Keratinocyte (primary cell): Measurements from ENCODE around the gene SCAMP1. TPM values are rescaled to one million over a fixed set of nuclear protein-coding genes. Genes with fewer than 3 reads are reported as not detected.

Experiments
- DNase-seq: peaks from one replicate; pipeline ENCODE4 v3.0.0-alpha.2; 2011; ENCODE audit warnings: low read depth, missing footprints, low spot score
- FAIRE-seq: peaks from 2 replicates; lab custom pipeline; 2011; peaks lifted over from hg19 to GRCh38; lab: Jason Lieb, UNC
- H2AFZ ChIP-seq: 2 replicates; pipeline ENCODE4 v1.6.0; 2012; ENCODE audit warnings: low read length, control low read depth, inconsistent platforms; ENCODE audit not compliant: control insufficient read depth
- H3K27ac ChIP-seq: 2 replicates; pipeline ENCODE4 v1.5.1; 2011; ENCODE audit warnings: low read length; ENCODE audit not compliant: control insufficient read depth, insufficient read depth
- H3K27me3 ChIP-seq: 3 replicates; pipeline ENCODE4 v1.6.0; 2011; ENCODE audit warnings: low read length; ENCODE audit not compliant: control insufficient read depth, insufficient read depth; ENCODE audit errors: extremely low read depth
- H3K36me3 ChIP-seq, 2 experiments: 2 replicates in 1 of 2; 3 replicates in 1 of 2; pipeline ENCODE4 v1.5.1; 2011; ENCODE audit warnings: low read length in 2 of 2, mild to moderate bottlenecking in 1 of 2; ENCODE audit not compliant: control insufficient read depth in 2 of 2, insufficient read depth in 2 of 2; ENCODE audit errors: extremely low read depth in 1 of 2
- H3K4me1 ChIP-seq: 3 replicates; pipeline ENCODE4 v1.5.1; 2011; ENCODE audit warnings: low read length; ENCODE audit not compliant: control insufficient read depth, insufficient read depth; ENCODE audit errors: extremely low read depth
- H3K4me2 ChIP-seq: 3 replicates; pipeline ENCODE4 v1.6.0; 2011; ENCODE audit warnings: low read depth, low read length; ENCODE audit not compliant: control insufficient read depth, insufficient read depth; ENCODE audit errors: extremely low read depth
- H3K4me3 ChIP-seq, 3 experiments: fragments of 200-600 bp in 1 of 3; sonication (generic) in 1 of 3; 2 replicates in 2 of 3; 3 replicates in 1 of 3; pipeline ENCODE4 v1.5.1; 2011 to 2016; ENCODE audit warnings: low read length in 3 of 3, mild to moderate bottlenecking in 3 of 3, control low read depth in 2 of 3, inconsistent platforms in 1 of 3, low read depth in 1 of 3, mixed read lengths in 1 of 3, mixed run types in 1 of 3, moderate library complexity in 1 of 3; ENCODE audit not compliant: control insufficient read depth in 2 of 3, insufficient read depth in 2 of 3; ENCODE audit errors: extremely low read depth in 1 of 3
- H3K79me2 ChIP-seq: 2 replicates; pipeline ENCODE4 v1.6.0; 2012; ENCODE audit warnings: low read length; ENCODE audit not compliant: control insufficient read depth, insufficient read depth
- H3K9ac ChIP-seq: 3 replicates; pipeline ENCODE4 v1.6.0; 2011; ENCODE audit warnings: low read length; ENCODE audit not compliant: control insufficient read depth, insufficient read depth; ENCODE audit errors: extremely low read depth
- H3K9me1 ChIP-seq: 3 replicates; pipeline ENCODE4 v1.6.0; 2011; ENCODE audit warnings: low read length; ENCODE audit not compliant: control insufficient read depth, insufficient read depth; ENCODE audit errors: extremely low read depth
- H3K9me3 ChIP-seq: 2 replicates; pipeline ENCODE4 v1.5.1; 2012; ENCODE audit warnings: low read depth, low read length; ENCODE audit not compliant: control insufficient read depth
- H4K20me1 ChIP-seq: 3 replicates; pipeline ENCODE4 v1.6.0; 2011; ENCODE audit warnings: low read length; ENCODE audit not compliant: control insufficient read depth, insufficient read depth; ENCODE audit errors: extremely low read depth
- EZH2 ChIP-seq: IDR thresholded peaks from one replicate; pipeline ENCODE4 v1.6.1; 2012; ENCODE audit warnings: inconsistent platforms, mild to moderate bottlenecking, low read length, moderate library complexity
- dilution Hi-C: fragments of 300-500 bp; cut with MboI; formaldehyde crosslinking; loops from one replicate; pipeline ENCODE4 v1.7.0; 2020; ENCODE audit warnings: low sequenced_read_pairs; ENCODE audit not compliant: extremely low pct_ligation_motif_present
- polyA plus RNA-seq, 5 experiments: library from polyadenylated mRNA; depleted of rRNA in 3 of 5; stranded (reverse) in 3 of 5; stranded (forward) in 1 of 5; unstranded in 1 of 5; fragments of >200 nt; gene quantifications; 1 replicate in 1 of 5; 2 replicates in 3 of 5; 3 replicates in 1 of 5; pipeline versions ENCODE4 v1.2.1 to v1.2.3, GENCODE V29; 2011 to 2012; ENCODE audit warnings: missing spikeins in 2 of 5, low read depth in 1 of 5, low replicate concordance in 1 of 5
- TF ChIP-seq, protein P1 (sequence below), 3 experiments: IDR thresholded peaks in 1 of 3; conservative IDR thresholded peaks in 1 of 3; optimal IDR thresholded peaks in 1 of 3; 2 replicates in 2 of 3; 3 replicates in 1 of 3; pipeline versions ENCODE3 to v1.5.1; 2011; ENCODE audit warnings: low read length in 3 of 3, mild to moderate bottlenecking in 3 of 3, moderate library complexity in 2 of 3, control low read depth in 1 of 3, inconsistent platforms in 1 of 3; ENCODE audit not compliant: insufficient read depth in 2 of 3; ENCODE audit errors: extremely low read depth in 1 of 3

SCAMP1 gene
- polyA plus RNA-seq, 1 donor (not counting 4 experiments of a cell fraction or from before 2014, with no cell fraction given) = 36.6 TPM

DNA sequence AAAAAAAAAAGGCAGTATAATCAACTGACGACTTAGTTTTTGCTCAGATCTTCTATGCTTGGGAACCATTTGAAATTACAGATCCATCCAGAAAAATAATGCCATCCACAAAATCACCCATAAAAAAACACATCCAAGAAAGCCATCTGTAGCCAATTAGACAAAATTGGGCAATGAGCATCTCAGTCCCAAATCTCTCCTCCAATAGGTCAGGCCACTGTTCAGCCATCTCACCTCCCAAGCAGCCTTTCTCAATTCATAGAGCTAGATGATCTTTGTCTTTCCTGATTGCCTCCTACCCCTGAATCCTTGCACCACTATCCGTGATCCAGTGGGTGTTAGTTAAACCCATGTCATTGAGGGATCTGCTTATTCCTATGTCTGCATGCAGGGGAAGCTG lies 139.6 kb downstream of the SCAMP1 start:
- dilution Hi-C loops = no loop called here
- TF ChIP-seq, protein P1, sequence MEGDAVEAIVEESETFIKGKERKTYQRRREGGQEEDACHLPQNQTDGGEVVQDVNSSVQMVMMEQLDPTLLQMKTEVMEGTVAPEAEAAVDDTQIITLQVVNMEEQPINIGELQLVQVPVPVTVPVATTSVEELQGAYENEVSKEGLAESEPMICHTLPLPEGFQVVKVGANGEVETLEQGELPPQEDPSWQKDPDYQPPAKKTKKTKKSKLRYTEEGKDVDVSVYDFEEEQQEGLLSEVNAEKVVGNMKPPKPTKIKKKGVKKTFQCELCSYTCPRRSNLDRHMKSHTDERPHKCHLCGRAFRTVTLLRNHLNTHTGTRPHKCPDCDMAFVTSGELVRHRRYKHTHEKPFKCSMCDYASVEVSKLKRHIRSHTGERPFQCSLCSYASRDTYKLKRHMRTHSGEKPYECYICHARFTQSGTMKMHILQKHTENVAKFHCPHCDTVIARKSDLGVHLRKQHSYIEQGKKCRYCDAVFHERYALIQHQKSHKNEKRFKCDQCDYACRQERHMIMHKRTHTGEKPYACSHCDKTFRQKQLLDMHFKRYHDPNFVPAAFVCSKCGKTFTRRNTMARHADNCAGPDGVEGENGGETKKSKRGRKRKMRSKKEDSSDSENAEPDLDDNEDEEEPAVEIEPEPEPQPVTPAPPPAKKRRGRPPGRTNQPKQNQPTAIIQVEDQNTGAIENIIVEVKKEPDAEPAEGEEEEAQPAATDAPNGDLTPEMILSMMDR (optimal IDR thresholded peaks at IDR 0.05 in 1 of 3, IDR thresholded peaks at IDR 0.05 in 1 of 3, conservative IDR thresholded peaks at IDR 0.05 in 1 of 3; ENCODE audit: extremely low read depth in 1 of 3, insufficient read depth in 2 of 3, low read length in 3 of 3) = no peak
- TF ChIP-seq EZH2 = no peak
- Histone ChIP-seq H4K20me1 (no peaks in the 10 kb centered on the region), H3K9ac (no peak overlapping the region), H3K4me1 (peaks cover 29% of the 10 kb centered on the region), H2AFZ (no peak overlapping the region), H3K27ac (no peak overlapping the region), H3K9me3 (no peaks in the 10 kb centered on the region), H3K4me3 (no peak overlapping the region), H3K27me3 (no peaks in the 10 kb centered on the region), H3K4me2 (no peak overlapping the region), H3K9me1 (peaks cover 9% of the 10 kb centered on the region), H3K36me3 (peaks cover 0 to 3% of the 10 kb centered on the region in 2 experiments), H3K79me2 (peaks cover 17% of the 10 kb centered on the region)
- FAIRE-seq (no peak), DNase-seq (no peak)

GRCh38 chr5:78500871-78501270 lies 140.5 kb downstream of the SCAMP1 start:
- TF ChIP-seq, protein P1 (optimal IDR thresholded peaks at IDR 0.05 in 1 of 3, IDR thresholded peaks at IDR 0.05 in 1 of 3, conservative IDR thresholded peaks at IDR 0.05 in 1 of 3; ENCODE audit: extremely low read depth in 1 of 3, insufficient read depth in 2 of 3, low read length in 3 of 3) = no peak
- TF ChIP-seq EZH2 = no peak
- Histone ChIP-seq H3K4me2 (no peak overlapping the region), H3K27me3 (no peaks in the 10 kb centered on the region), H3K36me3 (peaks cover 0 to 1% of the 10 kb centered on the region in 2 experiments), H3K9ac (no peak overlapping the region), H3K9me3 (no peaks in the 10 kb centered on the region), H3K9me1 (peaks cover 9% of the 10 kb centered on the region), H2AFZ (no peak overlapping the region), H3K4me3 (no peak overlapping the region), H4K20me1 (no peaks in the 10 kb centered on the region), H3K79me2 (peaks cover 15% of the 10 kb centered on the region), H3K27ac (no peak overlapping the region), H3K4me1 (peaks cover 37% of the 10 kb centered on the region)
- no peak for DNase-seq
- no peak for FAIRE-seq
- dilution Hi-C loops = no loop called here
